HepG2 (cell line): ENCODE measurements around the gene ICAM5. TPM values are rescaled to one million over a fixed set of nuclear protein-coding genes. Genes with fewer than 3 reads are reported as not detected.
A peak's percentile ranks its signal among the peaks of the same experiment; 100 is the strongest.

Experiments used
- CBFB ChIP-seq: sonication (generic); formaldehyde crosslinking; IDR thresholded peaks from 2 replicates; pipeline ENCODE4 v1.4.0; 2020; ENCODE audit warnings: missing genetic modification reagents
- CEBPB ChIP-seq: IDR thresholded peaks from 2 replicates; pipeline ENCODE4 v1.6.1; 2011; ENCODE audit warnings: low read depth, low read length, improper control_type of control experiment, borderline replicate concordance
- GZF1 ChIP-seq: sonication (generic); formaldehyde crosslinking; IDR thresholded peaks from 2 replicates; pipeline ENCODE4 v1.5.1; 2020; ENCODE audit warnings: mild to moderate bottlenecking, missing genetic modification reagents
- HNF4A ChIP-seq: sonication (generic); formaldehyde crosslinking; IDR thresholded peaks from 2 replicates; pipeline ENCODE4 v1.4.0; 2020; ENCODE audit warnings: missing genetic modification reagents
- SOX6 ChIP-seq, 2 experiments: fragments of 450-650 bp in 1 of 2; sonication (generic) in 1 of 2; formaldehyde crosslinking in 1 of 2; IDR thresholded peaks; 2 replicates each; pipeline versions ENCODE4 v1.4.0 to v1.6.1; 2017 to 2020; ENCODE audit warnings: antibody characterized with exemption in 1 of 2, mild to moderate bottlenecking in 1 of 2, missing genetic modification reagents in 1 of 2
- TBX2 ChIP-seq: sonication (generic); formaldehyde crosslinking; IDR thresholded peaks from 2 replicates; pipeline ENCODE4 v1.5.0; 2020; ENCODE audit warnings: missing genetic modification reagents, mild to moderate bottlenecking, borderline replicate concordance
- ZNF383 ChIP-seq: sonication (generic); formaldehyde crosslinking; IDR thresholded peaks from 2 replicates; pipeline ENCODE4 v1.4.0; 2020; ENCODE audit warnings: missing genetic modification reagents, mild to moderate bottlenecking, borderline replicate concordance
- ZNF547 ChIP-seq: sonication (generic); formaldehyde crosslinking; IDR thresholded peaks from 2 replicates; pipeline ENCODE4 v1.5.1; 2020; ENCODE audit warnings: mild to moderate bottlenecking, missing genetic modification reagents
- ZNF614 ChIP-seq: IDR thresholded peaks from 2 replicates; pipeline ENCODE4 v1.6.1; 2018; ENCODE audit warnings: missing biosample characterization, missing genetic modification reagents, inconsistent platforms, borderline replicate concordance
- ZNF776 ChIP-seq: sonication (generic); formaldehyde crosslinking; IDR thresholded peaks from 2 replicates; pipeline ENCODE4 v1.4.0; 2020; ENCODE audit warnings: mild to moderate bottlenecking, missing genetic modification reagents
- polyA plus RNA-seq, 8 experiments: library from polyadenylated mRNA; depleted of rRNA in 3 of 8; stranded (reverse) in 7 of 8; unstranded in 1 of 8; fragments of >200 nt; fragmentation: Illumina TruSeq in 4 of 8; extraction: Trizol in 4 of 8; gene quantifications; 2 replicates each; pipeline versions ENCODE4 v1.2.1 to v1.2.3, GENCODE V29; 2011 to 2016; ENCODE audit warnings: low read depth in 4 of 8, missing spikeins in 1 of 8, mixed read lengths in 1 of 8; ENCODE audit not compliant: insufficient read depth in 1 of 8
- total RNA-seq, 5 experiments: library from RNA; depleted of rRNA; stranded (reverse); fragments of >200 nt; fragmentation: Illumina TruSeq; extraction: Trizol; gene quantifications; 2 replicates each; pipeline ENCODE4 v1.2.3, GENCODE V29; 2016; ENCODE audit warnings: low read depth in 1 of 5
- TF ChIP-seq, protein P1 (sequence below): sonication (generic); formaldehyde crosslinking; IDR thresholded peaks from 2 replicates; pipeline ENCODE4 v1.4.0; 2020; ENCODE audit warnings: missing genetic modification reagents
- TF ChIP-seq, protein P2 (sequence below): sonication (generic); formaldehyde crosslinking; IDR thresholded peaks from 2 replicates; pipeline ENCODE4 v1.5.1; 2020; ENCODE audit warnings: missing genetic modification reagents, mild to moderate bottlenecking, borderline replicate concordance
- TF ChIP-seq, protein P3 (sequence below): sonication (generic); formaldehyde crosslinking; conservative IDR thresholded peaks from 2 replicates; pipeline ENCODE4 v1.4.0; 2020; ENCODE audit warnings: missing genetic modification reagents
- TF ChIP-seq, protein P4 (sequence below): sonication (generic); formaldehyde crosslinking; IDR thresholded peaks from 2 replicates; pipeline ENCODE4; 2020; ENCODE audit warnings: missing genetic modification reagents, mild to moderate bottlenecking, borderline replicate concordance

Gene ICAM5
- total and polyA plus RNA-seq, 2 of the 13 experiments (the other 11 are each of a cell fraction or from before 2014, with no cell fraction given) = 0.46 to 1.6 TPM

DNA sequence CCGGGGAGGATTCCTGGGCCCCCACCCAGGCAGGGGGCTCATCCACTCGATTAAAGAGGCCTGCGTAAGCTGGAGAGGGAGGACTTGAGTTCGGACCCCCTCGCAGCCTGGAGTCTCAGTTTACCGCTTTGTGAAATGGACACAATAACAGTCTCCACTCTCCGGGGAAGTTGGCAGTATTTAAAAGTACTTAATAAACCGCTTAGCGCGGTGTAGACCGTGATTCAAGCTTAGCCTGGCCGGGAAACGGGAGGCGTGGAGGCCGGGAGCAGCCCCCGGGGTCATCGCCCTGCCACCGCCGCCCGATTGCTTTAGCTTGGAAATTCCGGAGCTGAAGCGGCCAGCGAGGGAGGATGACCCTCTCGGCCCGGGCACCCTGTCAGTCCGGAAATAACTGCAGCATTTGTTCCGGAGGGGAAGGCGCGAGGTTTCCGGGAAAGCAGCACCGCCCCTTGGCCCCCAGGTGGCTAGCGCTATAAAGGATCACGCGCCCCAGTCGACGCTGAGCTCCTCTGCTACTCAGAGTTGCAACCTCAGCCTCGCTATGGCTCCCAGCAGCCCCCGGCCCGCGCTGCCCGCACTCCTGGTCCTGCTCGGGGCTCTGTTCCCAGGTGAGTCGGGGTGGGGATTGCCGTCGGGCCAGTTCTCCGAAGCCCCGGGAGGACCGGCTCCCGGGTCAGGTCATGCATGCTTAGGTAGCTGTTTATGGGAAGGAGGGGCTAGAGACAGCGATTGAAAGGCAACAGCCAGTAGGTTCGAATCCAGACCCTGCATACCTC lies 18.9 kb upstream of the ICAM5 start, which contains the start of gene ICAM1 (continued):
- TF ChIP-seq, protein P1, sequence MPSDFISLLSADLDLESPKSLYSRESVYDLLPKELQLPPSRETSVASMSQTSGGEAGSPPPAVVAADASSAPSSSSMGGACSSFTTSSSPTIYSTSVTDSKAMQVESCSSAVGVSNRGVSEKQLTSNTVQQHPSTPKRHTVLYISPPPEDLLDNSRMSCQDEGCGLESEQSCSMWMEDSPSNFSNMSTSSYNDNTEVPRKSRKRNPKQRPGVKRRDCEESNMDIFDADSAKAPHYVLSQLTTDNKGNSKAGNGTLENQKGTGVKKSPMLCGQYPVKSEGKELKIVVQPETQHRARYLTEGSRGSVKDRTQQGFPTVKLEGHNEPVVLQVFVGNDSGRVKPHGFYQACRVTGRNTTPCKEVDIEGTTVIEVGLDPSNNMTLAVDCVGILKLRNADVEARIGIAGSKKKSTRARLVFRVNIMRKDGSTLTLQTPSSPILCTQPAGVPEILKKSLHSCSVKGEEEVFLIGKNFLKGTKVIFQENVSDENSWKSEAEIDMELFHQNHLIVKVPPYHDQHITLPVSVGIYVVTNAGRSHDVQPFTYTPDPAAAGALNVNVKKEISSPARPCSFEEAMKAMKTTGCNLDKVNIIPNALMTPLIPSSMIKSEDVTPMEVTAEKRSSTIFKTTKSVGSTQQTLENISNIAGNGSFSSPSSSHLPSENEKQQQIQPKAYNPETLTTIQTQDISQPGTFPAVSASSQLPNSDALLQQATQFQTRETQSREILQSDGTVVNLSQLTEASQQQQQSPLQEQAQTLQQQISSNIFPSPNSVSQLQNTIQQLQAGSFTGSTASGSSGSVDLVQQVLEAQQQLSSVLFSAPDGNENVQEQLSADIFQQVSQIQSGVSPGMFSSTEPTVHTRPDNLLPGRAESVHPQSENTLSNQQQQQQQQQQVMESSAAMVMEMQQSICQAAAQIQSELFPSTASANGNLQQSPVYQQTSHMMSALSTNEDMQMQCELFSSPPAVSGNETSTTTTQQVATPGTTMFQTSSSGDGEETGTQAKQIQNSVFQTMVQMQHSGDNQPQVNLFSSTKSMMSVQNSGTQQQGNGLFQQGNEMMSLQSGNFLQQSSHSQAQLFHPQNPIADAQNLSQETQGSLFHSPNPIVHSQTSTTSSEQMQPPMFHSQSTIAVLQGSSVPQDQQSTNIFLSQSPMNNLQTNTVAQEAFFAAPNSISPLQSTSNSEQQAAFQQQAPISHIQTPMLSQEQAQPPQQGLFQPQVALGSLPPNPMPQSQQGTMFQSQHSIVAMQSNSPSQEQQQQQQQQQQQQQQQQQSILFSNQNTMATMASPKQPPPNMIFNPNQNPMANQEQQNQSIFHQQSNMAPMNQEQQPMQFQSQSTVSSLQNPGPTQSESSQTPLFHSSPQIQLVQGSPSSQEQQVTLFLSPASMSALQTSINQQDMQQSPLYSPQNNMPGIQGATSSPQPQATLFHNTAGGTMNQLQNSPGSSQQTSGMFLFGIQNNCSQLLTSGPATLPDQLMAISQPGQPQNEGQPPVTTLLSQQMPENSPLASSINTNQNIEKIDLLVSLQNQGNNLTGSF (CRISPR knock-in tag) = 0 out of 2 replicates have a peak, but pooled peaks have one; percentile 31
- TF ChIP-seq HNF4A (CRISPR knock-in tag) (0 out of 2 replicates have a peak, but pooled peaks have one; percentile 35), ZNF614 (peak; percentile 91), GZF1 (CRISPR knock-in tag) (peak; percentile 29; the same call in 1 of the 2 replicates), CEBPB (peak; percentile 29; the same call in 1 of the 2 replicates), SOX6 (IDR thresholded peaks at IDR 0.05) (no peak), SOX6 (CRISPR knock-in tag; IDR thresholded peaks at IDR 0.05) (peak; percentile 82), TBX2 (peak; percentile 97), CBFB (peak; percentile 84), ZNF776 (CRISPR knock-in tag) (peak; percentile 57; the same call in 1 of the 2 replicates), ZNF383 (CRISPR knock-in tag) (no peak), ZNF547 (CRISPR knock-in tag) (0 out of 2 replicates have a peak, but pooled peaks have one; percentile 54)
- TF ChIP-seq, protein P2, sequence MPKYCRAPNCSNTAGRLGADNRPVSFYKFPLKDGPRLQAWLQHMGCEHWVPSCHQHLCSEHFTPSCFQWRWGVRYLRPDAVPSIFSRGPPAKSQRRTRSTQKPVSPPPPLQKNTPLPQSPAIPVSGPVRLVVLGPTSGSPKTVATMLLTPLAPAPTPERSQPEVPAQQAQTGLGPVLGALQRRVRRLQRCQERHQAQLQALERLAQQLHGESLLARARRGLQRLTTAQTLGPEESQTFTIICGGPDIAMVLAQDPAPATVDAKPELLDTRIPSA = no peak; the same call in 1 of the 2 replicates
- TF ChIP-seq, protein P3, sequence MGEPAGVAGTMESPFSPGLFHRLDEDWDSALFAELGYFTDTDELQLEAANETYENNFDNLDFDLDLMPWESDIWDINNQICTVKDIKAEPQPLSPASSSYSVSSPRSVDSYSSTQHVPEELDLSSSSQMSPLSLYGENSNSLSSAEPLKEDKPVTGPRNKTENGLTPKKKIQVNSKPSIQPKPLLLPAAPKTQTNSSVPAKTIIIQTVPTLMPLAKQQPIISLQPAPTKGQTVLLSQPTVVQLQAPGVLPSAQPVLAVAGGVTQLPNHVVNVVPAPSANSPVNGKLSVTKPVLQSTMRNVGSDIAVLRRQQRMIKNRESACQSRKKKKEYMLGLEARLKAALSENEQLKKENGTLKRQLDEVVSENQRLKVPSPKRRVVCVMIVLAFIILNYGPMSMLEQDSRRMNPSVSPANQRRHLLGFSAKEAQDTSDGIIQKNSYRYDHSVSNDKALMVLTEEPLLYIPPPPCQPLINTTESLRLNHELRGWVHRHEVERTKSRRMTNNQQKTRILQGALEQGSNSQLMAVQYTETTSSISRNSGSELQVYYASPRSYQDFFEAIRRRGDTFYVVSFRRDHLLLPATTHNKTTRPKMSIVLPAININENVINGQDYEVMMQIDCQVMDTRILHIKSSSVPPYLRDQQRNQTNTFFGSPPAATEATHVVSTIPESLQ (CRISPR knock-in tag) = no peak
- TF ChIP-seq, protein P4, sequence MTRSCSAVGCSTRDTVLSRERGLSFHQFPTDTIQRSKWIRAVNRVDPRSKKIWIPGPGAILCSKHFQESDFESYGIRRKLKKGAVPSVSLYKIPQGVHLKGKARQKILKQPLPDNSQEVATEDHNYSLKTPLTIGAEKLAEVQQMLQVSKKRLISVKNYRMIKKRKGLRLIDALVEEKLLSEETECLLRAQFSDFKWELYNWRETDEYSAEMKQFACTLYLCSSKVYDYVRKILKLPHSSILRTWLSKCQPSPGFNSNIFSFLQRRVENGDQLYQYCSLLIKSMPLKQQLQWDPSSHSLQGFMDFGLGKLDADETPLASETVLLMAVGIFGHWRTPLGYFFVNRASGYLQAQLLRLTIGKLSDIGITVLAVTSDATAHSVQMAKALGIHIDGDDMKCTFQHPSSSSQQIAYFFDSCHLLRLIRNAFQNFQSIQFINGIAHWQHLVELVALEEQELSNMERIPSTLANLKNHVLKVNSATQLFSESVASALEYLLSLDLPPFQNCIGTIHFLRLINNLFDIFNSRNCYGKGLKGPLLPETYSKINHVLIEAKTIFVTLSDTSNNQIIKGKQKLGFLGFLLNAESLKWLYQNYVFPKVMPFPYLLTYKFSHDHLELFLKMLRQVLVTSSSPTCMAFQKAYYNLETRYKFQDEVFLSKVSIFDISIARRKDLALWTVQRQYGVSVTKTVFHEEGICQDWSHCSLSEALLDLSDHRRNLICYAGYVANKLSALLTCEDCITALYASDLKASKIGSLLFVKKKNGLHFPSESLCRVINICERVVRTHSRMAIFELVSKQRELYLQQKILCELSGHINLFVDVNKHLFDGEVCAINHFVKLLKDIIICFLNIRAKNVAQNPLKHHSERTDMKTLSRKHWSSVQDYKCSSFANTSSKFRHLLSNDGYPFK (CRISPR knock-in tag) = peak; percentile 81
